ENCODE data around the gene CCDC32. TPM values are rescaled to one million over a fixed set of nuclear protein-coding genes. Genes with fewer than 3 reads are reported as not detected.

CCDC32 gene
- total RNA-seq, 1 donor from 2014 or later, result 33.5 TPM

GRCh38 chr15:40555876-40556275 lies 9.0 kb downstream of the CCDC32 start:
- Mint-ChIP-seq H3K4me3 (no peak overlapping the region), H3K9me3 (no peaks in the 10 kb centered on the region), H3K27me3 (no peaks in the 10 kb centered on the region), H3K4me1 (peaks cover 6% of the 10 kb centered on the region), H3K27ac (no peak overlapping the region), H3K36me3 (ENCODE audit: low read depth) (peaks cover 26% of the 10 kb centered on the region)
- intact Hi-C loops (cut with micrococcal nuclease), result no loop called here
- DNase-seq, result no peak

DNA sequence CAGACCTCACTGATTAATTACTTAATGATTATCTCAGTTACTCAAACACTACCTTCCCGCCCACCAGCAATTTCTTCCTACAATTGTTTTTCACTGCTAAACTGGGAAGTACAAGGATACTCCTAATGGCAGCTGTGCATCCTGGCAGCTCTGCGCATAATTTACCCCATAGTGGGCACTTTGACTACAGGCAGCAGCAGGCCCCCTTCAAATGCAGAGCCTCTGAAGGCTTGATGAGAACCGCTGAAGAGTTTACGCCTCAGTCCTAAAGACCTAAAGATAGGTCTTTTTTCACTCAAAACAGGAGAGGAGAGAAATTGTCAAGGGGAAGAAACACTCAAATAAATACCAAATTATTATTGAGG lies 10.7 kb downstream of the CCDC32 start:
- no peaks in the 10 kb centered on the region for H3K9me3 Mint-ChIP-seq
- H3K27me3 Mint-ChIP-seq, result no peaks in the 10 kb centered on the region
- H3K4me1 Mint-ChIP-seq, result peaks cover 2% of the 10 kb centered on the region
- no peak for DNase-seq
- H3K27ac Mint-ChIP-seq, result no peak overlapping the region
- no peak overlapping the region for H3K4me3 Mint-ChIP-seq
- H3K36me3 Mint-ChIP-seq (ENCODE audit: low read depth), result peaks cover 32% of the 10 kb centered on the region
- intact Hi-C loops (cut with micrococcal nuclease), result no loop called here

- no peak overlapping the region for H3K4me3 Mint-ChIP-seq
- no peaks in the 10 kb centered on the region for H3K27me3 Mint-ChIP-seq
- no peaks in the 10 kb centered on the region for H3K9me3 Mint-ChIP-seq
- H3K27ac Mint-ChIP-seq, result no peak overlapping the region
- intact Hi-C loops (cut with micrococcal nuclease), result no loop called here
- peaks cover 24% of the 10 kb centered on the region for H3K36me3 Mint-ChIP-seq (ENCODE audit: low read depth)
- no peak for DNase-seq
- no peaks in the 10 kb centered on the region for H3K4me1 Mint-ChIP-seq
Observed at GRCh38 chr15:40550341-40551037, 14.4 kb downstream of the CCDC32 start.

DNA sequence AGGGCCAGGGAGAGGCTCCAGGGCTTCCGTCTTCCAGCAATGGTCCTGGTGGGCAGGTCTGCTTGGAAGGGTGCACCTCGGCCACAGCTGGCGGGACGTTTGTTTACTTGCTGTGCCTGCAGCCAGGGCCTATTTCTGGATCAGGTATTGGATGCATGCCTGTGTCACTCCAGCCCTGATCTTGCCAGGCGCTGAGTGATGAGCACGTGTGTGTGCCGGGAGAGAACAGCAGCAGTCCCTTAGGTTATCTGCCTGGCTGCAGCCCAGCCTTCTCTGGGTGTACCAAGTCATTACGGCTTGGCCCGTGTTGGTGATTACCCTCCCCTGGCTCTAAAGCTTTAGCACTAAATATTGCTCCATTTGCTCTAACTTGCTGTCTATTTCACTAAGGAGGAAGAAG lies 14.9 kb downstream of the CCDC32 start:
- no peak for DNase-seq
- intact Hi-C loops (cut with micrococcal nuclease), result no loop called here
- H3K4me1 Mint-ChIP-seq, result peaks cover 4% of the 10 kb centered on the region
- H3K36me3 Mint-ChIP-seq (ENCODE audit: low read depth), result peaks cover 27% of the 10 kb centered on the region
- no peaks in the 10 kb centered on the region for H3K27me3 Mint-ChIP-seq
- H3K4me3 Mint-ChIP-seq, result no peak overlapping the region
- H3K9me3 Mint-ChIP-seq, result no peaks in the 10 kb centered on the region
- H3K27ac Mint-ChIP-seq, result no peak overlapping the region

DNA sequence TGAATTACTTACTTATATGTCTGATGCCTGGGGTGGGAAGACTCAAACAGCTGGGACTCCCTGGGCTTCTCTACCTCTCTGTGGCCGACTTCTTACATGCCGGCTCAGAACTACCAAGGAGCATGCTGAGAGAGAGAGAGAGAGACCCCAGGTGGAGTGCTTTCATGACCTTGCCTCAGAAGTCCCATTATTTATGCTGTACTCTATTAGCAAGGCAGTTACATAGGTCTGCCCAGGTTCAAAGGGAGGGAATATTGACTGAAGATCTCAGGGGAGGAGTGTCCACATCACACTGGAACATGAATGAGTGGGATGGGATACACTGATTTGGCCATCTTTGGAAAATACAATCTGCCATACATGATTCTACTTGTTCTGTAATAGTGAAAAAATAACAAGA lies 16.2 kb downstream of the CCDC32 start:
- peaks cover 27% of the 10 kb centered on the region for H3K36me3 Mint-ChIP-seq (ENCODE audit: low read depth)
- no peak overlapping the region for H3K4me3 Mint-ChIP-seq

GRCh38 chr15:40545457-40545856 lies 19.4 kb downstream of the CCDC32 start:
- peaks cover 9% of the 10 kb centered on the region for H3K4me1 Mint-ChIP-seq
- peaks cover 17% of the 10 kb centered on the region for H3K36me3 Mint-ChIP-seq (ENCODE audit: low read depth)
- no peak for DNase-seq
- intact Hi-C loops (cut with micrococcal nuclease), result no loop called here
- H3K9me3 Mint-ChIP-seq, result no peaks in the 10 kb centered on the region
- H3K27ac Mint-ChIP-seq, result no peak overlapping the region
- H3K4me3 Mint-ChIP-seq, result no peak overlapping the region
- H3K27me3 Mint-ChIP-seq, result no peaks in the 10 kb centered on the region

More for the DNA sequence above, 16.2 kb downstream of the CCDC32 start:
- Mint-ChIP-seq H3K27ac (no peak overlapping the region), H3K9me3 (no peaks in the 10 kb centered on the region), H3K4me1 (peaks cover 9% of the 10 kb centered on the region), H3K27me3 (no peaks in the 10 kb centered on the region)
- intact Hi-C loops (cut with micrococcal nuclease), result no loop called here
- no peak for DNase-seq

DNA sequence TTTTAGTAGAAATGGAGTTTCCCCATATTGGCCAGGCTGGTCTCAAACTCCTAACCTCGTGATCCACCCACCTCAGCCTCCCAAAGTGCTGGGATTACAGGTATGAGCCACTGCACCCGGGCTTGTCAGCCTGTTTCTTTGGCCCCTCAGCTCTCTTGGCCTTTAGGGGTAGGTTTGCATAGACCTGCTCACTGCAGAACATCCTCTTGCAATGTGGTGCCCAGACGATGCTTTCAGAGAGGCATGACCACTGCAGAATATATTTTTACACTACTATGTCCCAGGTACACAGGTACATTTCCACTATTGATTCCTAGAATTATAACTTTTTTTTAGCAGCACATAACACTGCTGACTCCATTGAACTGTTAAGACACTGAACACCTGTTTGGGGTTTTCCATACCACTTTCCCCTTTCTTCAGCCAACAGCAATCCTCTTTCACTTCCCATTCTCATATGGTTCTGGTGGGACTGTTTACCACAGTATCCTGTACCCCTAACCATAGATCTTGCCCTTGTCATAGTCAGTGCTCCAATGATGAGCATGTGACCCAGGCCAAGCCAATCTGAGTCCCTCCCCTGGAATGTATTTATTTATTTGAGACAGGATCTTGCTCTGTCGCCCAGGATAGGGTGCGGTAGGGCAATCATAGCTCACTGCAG lies 21.1 kb downstream of the CCDC32 start:
- DNase-seq, result no peak
- peaks cover 9% of the 10 kb centered on the region for H3K4me1 Mint-ChIP-seq
- no peak overlapping the region for H3K4me3 Mint-ChIP-seq
- peaks cover 12% of the 10 kb centered on the region for H3K36me3 Mint-ChIP-seq (ENCODE audit: low read depth)
- H3K9me3 Mint-ChIP-seq, result no peaks in the 10 kb centered on the region
- no peaks in the 10 kb centered on the region for H3K27me3 Mint-ChIP-seq
- intact Hi-C loops (cut with micrococcal nuclease), result no loop called here
- H3K27ac Mint-ChIP-seq, result no peak overlapping the region

GRCh38 chr15:40543082-40543481 lies 21.8 kb downstream of the CCDC32 start:
- Mint-ChIP-seq H3K4me1 (peaks cover 9% of the 10 kb centered on the region), H3K36me3 (ENCODE audit: low read depth) (peaks cover 10% of the 10 kb centered on the region), H3K4me3 (no peak overlapping the region), H3K9me3 (no peaks in the 10 kb centered on the region), H3K27me3 (no peaks in the 10 kb centered on the region), H3K27ac (no peak overlapping the region)
- intact Hi-C loops (cut with micrococcal nuclease), result no loop called here
- DNase-seq, result no peak

GRCh38 chr15:40538976-40539375 lies 25.9 kb downstream of the CCDC32 start:
- DNase-seq, result no peak

GRCh38 chr15:40536501-40536900 lies 28.3 kb downstream of the CCDC32 start:
- no peak for DNase-seq
- H3K4me3 Mint-ChIP-seq, result no peak overlapping the region
- no peaks in the 10 kb centered on the region for H3K36me3 Mint-ChIP-seq (ENCODE audit: low read depth)
- no peaks in the 10 kb centered on the region for H3K9me3 Mint-ChIP-seq
- intact Hi-C loops (cut with micrococcal nuclease), result no loop called here
- no peak overlapping the region for H3K27ac Mint-ChIP-seq
- H3K27me3 Mint-ChIP-seq, result no peaks in the 10 kb centered on the region
- no peaks in the 10 kb centered on the region for H3K4me1 Mint-ChIP-seq

More at GRCh38 chr15:40538976-40539375, 25.9 kb downstream of the CCDC32 start:
- Mint-ChIP-seq H3K9me3 (no peaks in the 10 kb centered on the region), H3K4me1 (peaks cover 3% of the 10 kb centered on the region), H3K4me3 (no peak overlapping the region), H3K36me3 (ENCODE audit: low read depth) (no peaks in the 10 kb centered on the region), H3K27me3 (no peaks in the 10 kb centered on the region), H3K27ac (no peak overlapping the region)
- intact Hi-C loops (cut with micrococcal nuclease), result no loop called here

DNA sequence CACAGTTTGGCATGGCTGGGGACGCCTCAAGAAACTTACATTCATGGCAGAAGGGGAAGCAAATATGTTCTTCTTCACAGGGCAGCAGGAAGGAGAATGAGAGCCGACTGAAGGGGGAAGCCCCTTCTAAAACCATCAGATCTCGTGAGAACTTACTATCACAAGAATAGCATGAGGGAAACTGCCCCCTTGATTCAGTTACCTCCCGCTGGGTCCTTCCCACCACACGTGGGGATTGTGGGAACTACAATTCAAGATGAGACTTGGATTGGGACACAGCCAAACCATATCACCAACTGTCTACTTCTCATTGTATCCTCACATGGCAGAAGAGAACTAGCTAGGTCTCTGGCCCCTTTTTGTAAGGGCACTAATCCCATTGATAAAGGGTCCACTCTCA lies 30.5 kb downstream of the CCDC32 start:
- intact Hi-C loops (cut with micrococcal nuclease), result no loop called here
- Mint-ChIP-seq H3K27me3 (no peaks in the 10 kb centered on the region), H3K27ac (no peak overlapping the region), H3K36me3 (ENCODE audit: low read depth) (no peaks in the 10 kb centered on the region), H3K9me3 (no peaks in the 10 kb centered on the region), H3K4me3 (no peak overlapping the region), H3K4me1 (no peaks in the 10 kb centered on the region)
- no peak for DNase-seq

GRCh38 chr15:40533763-40534364 lies 31.0 kb downstream of the CCDC32 start:
- H3K27ac Mint-ChIP-seq, result no peak overlapping the region
- H3K27me3 Mint-ChIP-seq, result no peaks in the 10 kb centered on the region
- no peaks in the 10 kb centered on the region for H3K4me1 Mint-ChIP-seq
- intact Hi-C loops (cut with micrococcal nuclease), result no loop called here
- H3K9me3 Mint-ChIP-seq, result no peaks in the 10 kb centered on the region
- no peak overlapping the region for H3K4me3 Mint-ChIP-seq
- DNase-seq, result no peak
- H3K36me3 Mint-ChIP-seq (ENCODE audit: low read depth), result no peaks in the 10 kb centered on the region

- H3K27me3 Mint-ChIP-seq, result no peaks in the 10 kb centered on the region
Observed at GRCh38 chr15:40528801-40529200, 36.0 kb downstream of the CCDC32 start.

GRCh38 chr15:40525855-40526254 lies 39.0 kb downstream of the CCDC32 start:
- Mint-ChIP-seq H3K27me3 (peaks cover 9% of the 10 kb centered on the region), H3K36me3 (ENCODE audit: low read depth) (no peaks in the 10 kb centered on the region), H3K4me1 (no peaks in the 10 kb centered on the region), H3K9me3 (no peaks in the 10 kb centered on the region), H3K4me3 (no peak overlapping the region), H3K27ac (no peak overlapping the region)
- intact Hi-C loops (cut with micrococcal nuclease), result no loop called here
- no peak for DNase-seq

More at GRCh38 chr15:40528801-40529200, 36.0 kb downstream of the CCDC32 start:
- intact Hi-C loops (cut with micrococcal nuclease), result no loop called here
- no peaks in the 10 kb centered on the region for H3K9me3 Mint-ChIP-seq
- no peaks in the 10 kb centered on the region for H3K4me1 Mint-ChIP-seq
- H3K4me3 Mint-ChIP-seq, result no peak overlapping the region
- no peaks in the 10 kb centered on the region for H3K36me3 Mint-ChIP-seq (ENCODE audit: low read depth)
- no peak overlapping the region for H3K27ac Mint-ChIP-seq
- no peak for DNase-seq
